Heart left ventricle (tissue), 16 donors: ENCODE results near the gene TAC4. TPM values are rescaled to one million over a fixed set of nuclear protein-coding genes. Genes with fewer than 3 reads are reported as not detected.
A peak's percentile ranks its signal among the peaks of the same experiment; 100 is the strongest.

ENCODE experiments used
- ATAC-seq, 4 donors: fragments of 200-7000 bp; cut with Tn5 transposase; one replicate each; pipeline ENCODE4 v1.9.1; 2020 to 2022; ENCODE audit warnings: moderate library complexity in 4 of 4, mild to moderate bottlenecking in 3 of 4, moderate number of reproducible peaks in 1 of 4
- DNase-seq, 5 donors: peaks; one replicate each; pipeline ENCODE4 v3.0.0-alpha.2; 2020
- H3K27ac ChIP-seq, 12 donors: fragments of 200-600 bp; sonication (generic) in 4 of 12; one replicate each; pipeline versions ENCODE4 v1.5.0 to v1.8.0; 2016 to 2022; ENCODE audit warnings: mild to moderate bottlenecking in 2 of 12
- H3K27me3 ChIP-seq, 9 donors: fragments of 200-600 bp; sonication (generic) in 2 of 9; one replicate each; pipeline versions ENCODE4 v1.5.1 to v1.8.0; 2016 to 2022; ENCODE audit warnings: mild to moderate bottlenecking in 3 of 9
- H3K36me3 ChIP-seq, 9 donors: fragments of 200-600 bp; sonication (generic) in 2 of 9; one replicate each; pipeline versions ENCODE4 v1.5.0 to v1.8.0; 2018 to 2022; ENCODE audit warnings: mild to moderate bottlenecking in 2 of 9
- H3K4me1 ChIP-seq, 12 donors: fragments of 200-600 bp; sonication (generic) in 4 of 12; one replicate each; pipeline versions ENCODE4 v1.5.0 to v1.8.0; 2016 to 2022; ENCODE audit warnings: mild to moderate bottlenecking in 3 of 12
- H3K4me3 ChIP-seq, 12 donors: fragments of 200-600 bp; sonication (generic) in 4 of 12; one replicate each; pipeline versions ENCODE4 v1.5.0 to v1.8.0; 2017 to 2022; ENCODE audit warnings: mild to moderate bottlenecking in 9 of 12, moderate library complexity in 4 of 12
- H3K9me3 ChIP-seq, 12 donors: fragments of 200-600 bp; sonication (generic) in 4 of 12; one replicate each; pipeline versions ENCODE4 v1.5.0 to v1.8.0; 2016 to 2022; ENCODE audit warnings: mild to moderate bottlenecking in 1 of 12
- POLR2A ChIP-seq, 2 donors: fragments of 450-650 bp; IDR thresholded peaks; one replicate each; pipeline ENCODE4 v1.6.1; 2017; ENCODE audit warnings: antibody characterized with exemption in 2 of 2, mild to moderate bottlenecking in 2 of 2, moderate library complexity in 2 of 2
- WGBS, 4 donors: extraction: QIAGEN DNeasy Blood & Tissue Kit in 2 of 4; methylation state at CpG; one replicate each; pipeline versions ENCODE4 v1.1.5 to v1.1.7; 2013 to 2018; 5-methylcytosine and 5-hydroxymethylcytosine counted together
- intact Hi-C, 10 donors: fragments of 100-400 bp; cut with DNase I; formaldehyde crosslinking; loops; one replicate each; pipeline versions ENCODE4 v1.11.1 to v1.14.2; 2022
- polyA plus RNA-seq, 2 donors: library from polyadenylated mRNA; stranded (reverse); fragments of 200-250 nt; gene quantifications; one replicate each; pipeline ENCODE4 v1.2.3, GENCODE V29; 2013
- total RNA-seq, 9 donors: library from RNA; depleted of rRNA in 2 of 9; stranded (reverse); fragments of >200 nt in 2 of 9; fragmentation: NEBNext Ultra II Directional in 3 of 9; extraction: Animal tissue kit (Norgen Biotek cat#: 25700) in 3 of 9; gene quantifications; one replicate each; pipeline versions ENCODE4 v1.1.0 to v1.2.4, GENCODE V29; 2016 to 2023
- TF ChIP-seq, protein P1 (sequence below), 12 donors: fragments of 200-600 bp; sonication (generic) in 4 of 12; IDR thresholded peaks; one replicate each; pipeline versions ENCODE4 v1.5.0 to v1.8.0; 2018 to 2022; ENCODE audit warnings: antibody characterized with exemption in 12 of 12, mild to moderate bottlenecking in 5 of 12
- donor health status: ischemic (EF 13 %, LVEDD 7.1; RV severe dilation, severe dysfunction).
- donor health status: healthy with polysubstance abuse.
- donor health status: DM: no; HTN: yes; CAD: no.
- donor health status: DM: no; HTN: no; CAD: no.
- donor health status: ischemic (EF 25% LVEDD 6.9; RV normal size, moderate dysfunction).
- donor health status: ischemic (EF 25% LVEDD 5.7; RV mildly dilated, moderate dysfunction).
- donor health status: healthy.
- donor health status: DM: yes; HTN: yes; CAD: no.
- donor health status: ischemic (EF 35%, LVEDD 5.7; RV mildly dilated, moderate dysfunction).
- donor health status: nonischemic (EF 11% LVEDD 7.7; RV severe dilation, severe dysfunction).
- donor health status: DM: yes; HTN: yes; CAD: no.
- donor health status: PGD.
- donor health status: ischemic (EF 29% LVEDD 5.4; RV normal size, mild dysfunction).
- donor health status: nonischemic (EF 23%, LVEDD 6.1; RV moderate dilation, normal function).

Gene TAC4
- total and polyA plus RNA-seq, 11 donors = 0.50 to 2.1 (median 1.3) TPM; not detected in 8

DNA sequence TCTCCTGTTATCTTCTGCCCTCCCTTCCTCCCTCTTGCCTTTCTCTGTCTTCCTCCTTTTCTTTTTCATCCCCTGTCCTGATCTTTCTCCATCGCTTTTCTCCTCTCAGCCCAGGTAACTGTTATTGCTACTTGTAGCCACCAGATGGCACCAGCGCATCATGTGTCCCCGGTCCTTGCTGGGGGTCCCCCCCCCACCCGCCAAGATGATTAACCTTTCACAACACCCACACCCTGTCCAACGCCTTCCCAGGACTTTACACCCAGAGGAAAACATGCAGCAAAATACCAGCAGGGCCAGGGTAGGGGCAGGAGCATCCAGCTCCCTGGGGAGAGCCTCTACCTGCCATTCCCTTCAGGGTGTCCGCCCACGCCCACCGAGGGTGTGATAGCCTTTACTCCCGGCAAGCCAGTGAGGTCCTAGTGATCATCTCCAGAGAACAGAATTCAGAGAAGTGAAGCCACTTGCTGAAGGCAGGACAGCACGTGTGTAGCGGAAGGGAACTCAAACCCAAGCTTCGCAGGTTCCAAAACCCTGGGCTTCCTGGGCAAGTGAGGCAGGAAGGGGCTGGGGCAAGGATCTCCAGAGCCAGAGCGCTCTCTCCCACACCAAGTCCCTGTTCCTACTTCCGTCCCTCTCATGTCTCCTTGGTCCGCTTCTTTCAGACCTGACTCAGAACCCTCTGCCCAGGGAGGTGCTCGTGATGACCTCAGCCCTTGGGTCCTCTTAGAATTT is 13.4 kb upstream of the TAC4 start:
- Histone ChIP-seq H3K4me3 (no peak overlapping the region), H3K27me3 (peaks cover 0 to 9% (median 0%) of the 10 kb centered on the region in 9 donors), H3K27ac (no peak overlapping the region), H3K9me3 (no peaks in the 10 kb centered on the region), H3K4me1 (peaks cover 0 to 14% (median 0%) of the 10 kb centered on the region in 12 donors), H3K36me3 (no peaks in the 10 kb centered on the region)
- intact Hi-C loops = loop anchor here (1.0 to 10.0 kb wide), 7 partner anchors 135 to 223 kb away; partner anchors contain the start of gene DLX3 (in 1 of the 10)
- DNase-seq = peak in 1 of 5 donors; percentile 58
- 32 to 44% (median 39%) methylated on average over 16 of the region's 16 CpGs for WGBS, 4 donors
- TF ChIP-seq POLR2A (IDR thresholded peaks at IDR 0.05) = no peak
- TF ChIP-seq, protein P1, sequence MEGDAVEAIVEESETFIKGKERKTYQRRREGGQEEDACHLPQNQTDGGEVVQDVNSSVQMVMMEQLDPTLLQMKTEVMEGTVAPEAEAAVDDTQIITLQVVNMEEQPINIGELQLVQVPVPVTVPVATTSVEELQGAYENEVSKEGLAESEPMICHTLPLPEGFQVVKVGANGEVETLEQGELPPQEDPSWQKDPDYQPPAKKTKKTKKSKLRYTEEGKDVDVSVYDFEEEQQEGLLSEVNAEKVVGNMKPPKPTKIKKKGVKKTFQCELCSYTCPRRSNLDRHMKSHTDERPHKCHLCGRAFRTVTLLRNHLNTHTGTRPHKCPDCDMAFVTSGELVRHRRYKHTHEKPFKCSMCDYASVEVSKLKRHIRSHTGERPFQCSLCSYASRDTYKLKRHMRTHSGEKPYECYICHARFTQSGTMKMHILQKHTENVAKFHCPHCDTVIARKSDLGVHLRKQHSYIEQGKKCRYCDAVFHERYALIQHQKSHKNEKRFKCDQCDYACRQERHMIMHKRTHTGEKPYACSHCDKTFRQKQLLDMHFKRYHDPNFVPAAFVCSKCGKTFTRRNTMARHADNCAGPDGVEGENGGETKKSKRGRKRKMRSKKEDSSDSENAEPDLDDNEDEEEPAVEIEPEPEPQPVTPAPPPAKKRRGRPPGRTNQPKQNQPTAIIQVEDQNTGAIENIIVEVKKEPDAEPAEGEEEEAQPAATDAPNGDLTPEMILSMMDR (IDR thresholded peaks at IDR 0.05) = peak; percentile 75 to 90 (median 86)
- ATAC-seq = peak in 2 of 4 donors; percentile 47 to 59

DNA sequence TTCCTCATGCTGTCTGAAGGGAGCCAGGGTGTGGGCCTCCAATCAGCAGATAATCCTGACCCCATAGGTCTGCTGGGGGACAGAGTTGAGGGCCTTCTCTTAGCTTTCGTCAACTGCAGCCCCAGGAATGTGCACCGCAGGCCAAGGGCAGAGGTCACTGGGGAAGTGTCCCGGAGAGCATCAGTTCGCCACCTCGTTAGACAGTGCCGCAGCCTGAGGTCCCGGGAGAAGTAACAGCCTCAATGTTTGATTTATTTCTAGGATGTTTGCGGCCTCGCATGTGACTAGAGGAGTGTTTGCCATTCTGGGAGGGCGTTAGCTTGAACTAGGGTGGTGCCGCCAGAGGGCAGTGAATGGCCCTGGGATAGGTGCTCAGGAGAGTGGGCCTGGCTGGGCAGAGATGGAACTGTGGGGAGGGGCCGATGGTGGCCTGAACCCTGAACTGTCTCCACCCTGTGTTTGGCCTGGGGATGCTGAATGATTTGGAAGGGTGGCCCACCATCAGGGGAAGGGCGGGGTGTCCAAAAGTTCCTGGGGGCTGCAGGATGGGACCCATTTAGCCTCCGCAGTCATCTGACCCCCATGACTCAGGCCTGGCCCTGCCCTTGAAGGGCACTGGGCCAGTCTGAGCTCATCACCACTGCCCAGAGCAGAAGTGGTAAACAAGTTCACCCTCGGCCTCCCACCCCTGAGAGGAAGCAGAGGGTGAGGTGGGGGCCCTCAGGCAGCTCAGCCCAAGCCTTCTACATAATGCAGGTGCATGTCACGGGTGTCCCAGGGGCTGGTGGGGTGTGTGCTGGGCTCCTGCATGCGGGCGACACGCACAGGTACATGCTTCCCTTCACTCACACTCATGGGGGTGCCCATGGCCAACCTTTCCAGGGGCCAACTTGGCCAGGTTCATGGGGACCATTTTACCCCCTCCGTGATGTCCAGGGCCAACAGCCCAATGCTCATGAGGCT is 12.4 kb upstream of the TAC4 start:
- peaks cover 0 to 14% (median 0%) of the 10 kb centered on the region in 12 donors for H3K4me1 ChIP-seq
- no peaks in the 10 kb centered on the region for H3K36me3 ChIP-seq
- H3K27me3 ChIP-seq = peaks cover 0 to 9% (median 0%) of the 10 kb centered on the region in 9 donors
- ATAC-seq (peak; percentile 8 to 21 (median 12)), DNase-seq (peak in 1 of 5 donors; percentile 24)
- H3K9me3 ChIP-seq = no peaks in the 10 kb centered on the region
- H3K27ac ChIP-seq = no peak overlapping the region
- TF ChIP-seq, protein P1 (IDR thresholded peaks at IDR 0.05) = no peak
- no peak for TF ChIP-seq POLR2A (IDR thresholded peaks at IDR 0.05)
- intact Hi-C loops = loop anchor here in 6 of 10 donors (2.0 to 10.0 kb wide), 6 partner anchors 137 to 425 kb away; partner anchors contain the start of gene DLX3 (in 1 of the 6)
- 77 to 80% (median 80%) methylated on average over 6 to 20 of the region's 20 CpGs for WGBS, 4 donors
- no peak overlapping the region for H3K4me3 ChIP-seq

DNA sequence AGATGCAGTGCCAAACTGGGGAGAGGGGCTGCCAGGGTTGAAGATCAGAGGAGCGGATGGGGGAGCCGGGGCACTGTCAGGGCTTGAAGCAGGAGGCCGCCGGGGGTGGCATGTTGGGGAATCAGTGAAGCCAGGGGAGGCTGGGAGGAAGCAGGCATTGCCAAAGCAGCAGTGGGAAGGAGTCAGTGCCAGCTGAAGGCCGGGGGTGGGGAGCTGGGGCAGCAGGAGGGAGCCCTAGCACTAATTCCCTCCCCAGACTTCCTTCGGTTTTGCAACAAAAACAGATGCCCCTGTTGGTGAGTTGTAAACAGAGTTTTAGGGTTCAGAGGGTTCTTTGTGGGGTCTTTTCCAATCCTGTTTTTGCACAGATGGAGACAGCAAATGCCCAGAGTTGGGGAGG is 10.9 kb upstream of the TAC4 start:
- WGBS, 4 donors = 59 to 83% (median 62%) methylated on average over 6 of the region's 6 CpGs
- Histone ChIP-seq H3K4me3 (no peak overlapping the region), H3K4me1 (peaks cover 0 to 14% (median 0%) of the 10 kb centered on the region in 12 donors), H3K27me3 (peaks cover 0 to 9% (median 0%) of the 10 kb centered on the region in 9 donors), H3K36me3 (no peaks in the 10 kb centered on the region), H3K9me3 (no peaks in the 10 kb centered on the region), H3K27ac (no peak overlapping the region)
- TF ChIP-seq, protein P1 (IDR thresholded peaks at IDR 0.05) = no peak
- TF ChIP-seq POLR2A (IDR thresholded peaks at IDR 0.05) = no peak
- intact Hi-C loops = loop anchor here in 2 of 10 donors (5.0 to 10.0 kb wide), 2 partner anchors 291 to 424 kb away; no protein-coding TSS in a partner anchor
- DNase-seq (no peak), ATAC-seq (no peak)
